ENCODE results near the gene CNOT10. TPM values are rescaled to one million over a fixed set of nuclear protein-coding genes. Genes with fewer than 3 reads are reported as not detected.
"Not testable (repeated sequence)": the region's sequence is repeated elsewhere in the genome, so short reads cannot be mapped to it uniquely, and the experiment has no call there.

Gene CNOT10
- 10 to 100 TPM; 56.4 to 59.4 TPM for total RNA-seq

- POLR2A ChIA-PET, result interaction anchor here (0.6 kb wide), 1 partner anchor 256 kb away, joined by 3 read pairs; no protein-coding TSS in a partner anchor
These were observed at the start of gene CNOT10 for GRCh38 chr3:32684800-32685542. TSS of gene CNOT10 (plus strand) at chr3:32685188. CDS start at chr3:32685461, 273 bp downstream.

DNA sequence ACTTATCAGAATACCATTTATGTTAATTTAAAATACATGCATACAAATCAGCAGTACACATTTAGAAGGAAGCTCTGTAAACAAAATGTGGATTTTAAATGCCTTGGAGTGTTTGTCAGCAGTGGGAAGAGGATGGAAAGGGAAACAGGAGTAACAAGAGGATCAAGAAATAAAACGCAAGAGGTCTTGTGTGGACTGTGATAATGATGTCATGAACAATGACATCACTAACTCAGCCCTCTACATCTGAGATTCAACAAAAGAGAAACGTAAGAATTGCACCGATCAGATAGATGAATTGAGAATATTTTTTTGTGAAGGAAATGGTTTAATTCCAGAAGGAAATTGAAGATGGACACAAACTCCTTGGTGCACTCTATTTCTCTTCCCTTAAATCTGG lies 44.0 kb upstream of the CNOT10 start:
- CTCF ChIA-PET, result no interaction called here
- POLR2A ChIA-PET, result no interaction called here

More at GRCh38 chr3:32684800-32685542, at the start of gene CNOT10:
- CTCF ChIA-PET, result interaction anchor here (0.6 to 1.5 kb wide), 3 partner anchors 11 to 14 kb away, joined by 3 read pairs; no protein-coding TSS in a partner anchor

- ChIA-PET CTCF (no interaction called here), POLR2A (no interaction called here)
These were observed 43.6 kb upstream of the CNOT10 start for GRCh38 chr3:32641356-32641755.

- CTCF ChIA-PET, result no interaction called here
- POLR2A ChIA-PET, result no interaction called here
These were observed 41.6 kb upstream of the CNOT10 start for GRCh38 chr3:32643354-32643753.

- ChIA-PET CTCF (no interaction called here), POLR2A (no interaction called here)
These were observed 41.2 kb upstream of the CNOT10 start for GRCh38 chr3:32643816-32644215.

DNA sequence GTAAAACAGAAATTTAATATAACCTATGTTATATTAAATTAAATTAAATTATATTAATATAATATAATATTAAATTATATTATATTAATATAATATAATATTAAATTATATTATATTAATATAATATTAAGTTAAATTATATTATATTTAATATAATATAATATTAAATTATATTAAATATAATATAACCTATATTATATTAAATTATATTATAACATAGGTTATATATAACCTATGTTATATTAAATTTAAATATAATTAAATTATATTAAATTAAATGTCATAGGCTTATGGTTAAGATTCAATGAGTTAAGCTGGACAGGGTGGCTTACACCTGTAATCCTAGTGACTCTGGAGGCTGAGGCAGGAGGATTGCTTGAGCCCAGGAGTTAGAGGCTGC lies 40.6 kb upstream of the CNOT10 start:
- CTCF ChIA-PET, result no interaction called here
- POLR2A ChIA-PET, result no interaction called here

GRCh38 chr3:32646761-32647160 lies 38.2 kb upstream of the CNOT10 start:
- ChIA-PET CTCF (no interaction called here), POLR2A (no interaction called here)

GRCh38 chr3:32652337-32653100 lies 32.5 kb upstream of the CNOT10 start:
- CTCF ChIA-PET, result interaction anchor here (0.7 kb wide), 2 partner anchors 18 to 19 kb away, joined by 3 to 4 read pairs; no protein-coding TSS in a partner anchor
- POLR2A ChIA-PET, result not testable (repeated sequence)

DNA sequence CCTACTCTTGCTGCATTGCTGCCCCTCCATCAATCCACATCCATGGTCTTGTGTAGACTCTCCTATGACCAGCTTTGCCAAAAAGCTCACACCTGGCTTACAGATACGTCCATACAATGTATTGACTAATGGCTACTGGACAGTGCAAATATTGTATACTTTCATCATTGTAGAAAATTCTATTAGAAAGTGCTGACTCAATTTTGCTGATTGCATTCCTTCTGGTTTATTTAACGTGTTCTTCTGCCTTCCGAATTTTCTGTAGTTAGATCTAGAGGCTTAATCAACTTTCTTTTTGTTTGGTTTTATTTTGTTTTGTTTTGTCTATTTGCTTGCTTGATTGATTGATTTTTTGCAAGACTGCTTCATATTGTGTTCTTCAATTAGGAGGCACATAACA lies 29.8 kb upstream of the CNOT10 start:
- ChIA-PET POLR2A (interaction anchor here (0.6 kb wide), 1 partner anchor 1547 kb away, joined by 16 read pairs; no protein-coding TSS in a partner anchor), CTCF (no interaction called here)

- ChIA-PET POLR2A (no interaction called here), CTCF (no interaction called here)
These were observed 24.4 kb upstream of the CNOT10 start for GRCh38 chr3:32660634-32661033.

DNA sequence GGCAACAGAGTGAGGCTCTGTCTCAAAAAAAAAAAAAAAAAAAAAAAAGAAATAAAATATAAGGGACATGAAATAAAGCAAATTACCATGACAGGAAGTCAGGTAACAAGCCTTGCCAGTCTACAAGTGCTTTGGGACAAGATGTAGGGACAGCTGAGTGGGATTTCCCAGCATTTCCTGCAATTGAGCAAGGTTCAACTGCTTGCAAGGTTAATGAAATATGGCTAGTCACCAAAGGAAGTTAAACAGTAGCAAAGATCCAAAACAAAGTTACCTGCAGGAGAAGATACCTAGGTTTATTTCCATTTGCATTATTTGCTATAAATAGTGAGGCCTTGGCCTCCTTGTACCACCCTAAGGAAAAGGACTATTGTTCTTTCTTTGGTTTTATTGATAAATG lies 22.3 kb upstream of the CNOT10 start:
- ChIA-PET CTCF (interaction anchor here (0.6 to 1.2 kb wide), 3 partner anchors 132 to 231 kb away, joined by 3 to 4 read pairs (median 3); no protein-coding TSS in a partner anchor), POLR2A (interaction anchor here (0.6 kb wide), 1 partner anchor 192 kb away, joined by 7 read pairs; no protein-coding TSS in a partner anchor)

- CTCF ChIA-PET, result interaction anchor here (1.0 kb wide), 1 partner anchor 19 kb away, joined by 4 read pairs; no protein-coding TSS in a partner anchor
- POLR2A ChIA-PET, result not testable (repeated sequence)
These were observed 20.3 kb upstream of the CNOT10 start for GRCh38 chr3:32664630-32665075.

- ChIA-PET POLR2A (no interaction called here), CTCF (no interaction called here)
These were observed 17.9 kb upstream of the CNOT10 start for GRCh38 chr3:32667072-32667582.

DNA sequence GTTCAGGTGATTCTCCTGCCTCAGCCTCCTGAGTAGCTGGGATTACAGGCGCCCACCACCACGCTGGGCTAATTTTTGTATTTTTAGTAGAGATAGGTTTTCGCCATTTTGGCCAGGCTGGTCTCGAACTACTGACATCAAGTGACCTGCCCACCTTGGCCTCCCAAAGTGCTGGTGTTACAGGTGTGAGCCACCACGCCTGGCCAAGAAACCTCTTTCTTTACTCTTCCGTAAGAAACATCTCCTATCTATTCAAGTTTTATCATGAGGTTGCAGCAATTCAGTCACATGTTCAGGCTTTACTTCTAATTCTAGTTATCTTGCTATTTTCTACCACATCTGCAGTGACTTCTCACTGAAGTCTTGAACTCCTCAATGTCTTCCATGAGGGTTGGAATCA lies 15.8 kb upstream of the CNOT10 start:
- CTCF ChIA-PET, POLR2A ChIA-PET: not testable (repeated sequence)

DNA sequence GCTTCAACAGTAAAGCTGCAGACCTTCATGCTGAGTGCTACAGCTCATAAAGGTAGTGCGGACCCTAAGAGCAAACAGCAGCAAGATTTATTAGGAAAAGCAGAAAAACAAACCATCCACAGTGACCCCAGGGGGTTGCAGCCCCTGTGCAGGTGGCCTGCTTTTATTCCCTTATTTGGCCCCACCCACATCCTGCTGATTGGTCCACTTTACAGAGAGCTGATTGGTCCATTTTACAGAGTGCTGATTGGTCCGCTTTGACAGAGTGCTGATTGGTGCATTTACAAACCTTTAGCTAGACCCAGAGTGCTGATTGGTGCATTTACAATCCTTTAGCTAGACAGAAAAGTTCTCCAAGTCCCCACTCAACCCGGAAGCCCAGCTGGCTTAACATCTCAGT lies 11.3 kb upstream of the CNOT10 start:
- CTCF ChIA-PET, result interaction anchor here (1.2 kb wide), 1 partner anchor 11 kb away, joined by 3 read pairs; the partner anchor contains the start of gene CNOT10
- POLR2A ChIA-PET, result not testable (repeated sequence)

DNA sequence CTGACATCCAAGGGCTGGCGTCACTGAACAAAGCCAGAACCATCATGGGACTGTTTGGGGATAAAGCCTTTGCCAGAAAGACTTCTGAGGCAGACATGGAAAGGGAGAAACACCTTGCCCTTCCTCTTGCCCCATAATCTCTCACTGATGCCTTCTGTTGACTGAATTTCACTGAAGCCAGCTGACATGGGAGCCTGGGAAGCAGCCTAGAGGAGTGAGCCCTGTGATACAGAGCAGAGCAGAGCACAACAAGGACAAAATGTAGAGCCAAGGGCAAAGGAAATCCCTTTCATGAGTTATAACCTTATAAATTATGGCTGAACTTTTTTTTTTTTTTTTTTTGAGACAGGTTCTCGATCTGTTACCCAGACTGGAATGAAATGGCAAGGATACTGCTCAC lies 9.8 kb upstream of the CNOT10 start:
- POLR2A ChIA-PET, result no interaction called here

GRCh38 chr3:32675650-32676049 lies 9.3 kb upstream of the CNOT10 start:
- ChIA-PET CTCF (no interaction called here), POLR2A (no interaction called here)

More for the DNA sequence above, 9.8 kb upstream of the CNOT10 start:
- CTCF ChIA-PET, result no interaction called here

GRCh38 chr3:32681811-32682210 lies 3.2 kb upstream of the CNOT10 start:
- ChIA-PET CTCF (interaction anchor here (1.1 kb wide), 1 partner anchor 14 kb away, joined by 3 read pairs; no protein-coding TSS in a partner anchor), POLR2A (no interaction called here)

DNA sequence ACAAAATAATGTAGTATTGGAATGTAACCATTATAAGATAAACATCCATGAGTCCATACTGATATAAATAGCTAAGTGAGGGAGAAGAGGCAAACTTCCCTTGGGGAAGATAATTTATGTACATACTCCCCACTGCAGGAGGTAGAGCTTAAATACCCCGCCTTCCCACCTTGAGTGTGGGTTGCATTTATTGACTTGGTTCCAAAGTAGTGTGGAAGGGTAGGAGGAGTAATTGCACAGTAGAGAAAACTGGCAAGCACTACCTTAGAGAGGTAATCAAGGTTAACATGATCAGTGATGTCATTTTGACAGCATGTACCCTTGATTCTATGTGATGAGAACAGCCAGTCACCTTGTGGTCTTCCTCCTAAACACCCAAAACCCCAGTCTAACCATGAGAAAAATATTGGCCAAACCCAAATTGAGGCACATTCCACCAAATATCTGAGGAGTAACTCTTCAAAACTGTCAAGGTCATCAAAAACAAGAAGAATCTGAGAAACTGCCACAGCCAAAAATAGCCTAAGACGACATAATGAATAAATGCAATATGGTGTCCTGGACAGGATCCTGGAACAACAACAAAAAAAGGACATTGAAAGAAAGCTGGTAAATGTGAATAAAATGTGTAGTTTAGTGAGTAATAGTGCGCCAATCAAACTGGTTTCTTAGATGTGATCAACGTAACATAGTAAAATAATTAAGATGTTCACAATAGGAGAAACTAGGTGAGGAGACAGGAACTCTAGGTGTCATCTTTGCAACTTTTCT lies 774 bp upstream of the CNOT10 start:
- CTCF ChIA-PET, result interaction anchor here (0.6 to 1.5 kb wide), 4 partner anchors 11 to 19 kb away, joined by 3 to 4 read pairs (median 3); no protein-coding TSS in a partner anchor
- POLR2A ChIA-PET, result interaction anchor here (0.5 to 0.6 kb wide), 2 partner anchors 117 to 255 kb away, joined by 3 to 4 read pairs; no protein-coding TSS in a partner anchor

All from activated CD8-positive, alpha-beta memory T cell treated with anti-CD3 and anti-CD28 coated beads for 36 hours (primary cell).